Memory B cell (primary cell): ENCODE measurements around the gene TRAPPC14.
"Not testable (repeated sequence)": the region's sequence is repeated elsewhere in the genome, so short reads cannot be mapped to it uniquely, and the experiment has no call there.

ENCODE experiments used
- ATAC-seq: fragments of 150-1000 bp; cut with Tn5 transposase; 2 replicates; pipeline ENCODE4 v1.10.0; 2021; ENCODE audit warnings: low read depth, mild to moderate bottlenecking, moderate library complexity
- DNase-seq, 2 donors: peaks; one replicate each; pipeline ENCODE4 v3.0.0; 2022; ENCODE audit warnings: low spot score in 2 of 2
- H3K27ac Mint-ChIP-seq: one replicate; pipeline ENCODE4 v1.8.0; 2022; ENCODE audit warnings: mild to moderate bottlenecking, moderate library complexity, mixed read lengths
- H3K27me3 Mint-ChIP-seq: one replicate; pipeline ENCODE4 v1.8.0; 2022; ENCODE audit warnings: mixed read lengths
- H3K36me3 Mint-ChIP-seq: one replicate; pipeline ENCODE4 v1.8.0; 2022; ENCODE audit warnings: mild to moderate bottlenecking, mixed read lengths
- H3K4me1 Mint-ChIP-seq: one replicate; pipeline ENCODE4 v1.8.0; 2022; ENCODE audit warnings: mixed read lengths
- H3K4me3 Mint-ChIP-seq: one replicate; pipeline ENCODE4 v1.8.0; 2022; ENCODE audit warnings: mild to moderate bottlenecking, moderate library complexity, mixed read lengths
- H3K9me3 Mint-ChIP-seq: one replicate; pipeline ENCODE4 v1.8.0; 2022; ENCODE audit warnings: mixed read lengths

The TRAPPC14 gene

DNA sequence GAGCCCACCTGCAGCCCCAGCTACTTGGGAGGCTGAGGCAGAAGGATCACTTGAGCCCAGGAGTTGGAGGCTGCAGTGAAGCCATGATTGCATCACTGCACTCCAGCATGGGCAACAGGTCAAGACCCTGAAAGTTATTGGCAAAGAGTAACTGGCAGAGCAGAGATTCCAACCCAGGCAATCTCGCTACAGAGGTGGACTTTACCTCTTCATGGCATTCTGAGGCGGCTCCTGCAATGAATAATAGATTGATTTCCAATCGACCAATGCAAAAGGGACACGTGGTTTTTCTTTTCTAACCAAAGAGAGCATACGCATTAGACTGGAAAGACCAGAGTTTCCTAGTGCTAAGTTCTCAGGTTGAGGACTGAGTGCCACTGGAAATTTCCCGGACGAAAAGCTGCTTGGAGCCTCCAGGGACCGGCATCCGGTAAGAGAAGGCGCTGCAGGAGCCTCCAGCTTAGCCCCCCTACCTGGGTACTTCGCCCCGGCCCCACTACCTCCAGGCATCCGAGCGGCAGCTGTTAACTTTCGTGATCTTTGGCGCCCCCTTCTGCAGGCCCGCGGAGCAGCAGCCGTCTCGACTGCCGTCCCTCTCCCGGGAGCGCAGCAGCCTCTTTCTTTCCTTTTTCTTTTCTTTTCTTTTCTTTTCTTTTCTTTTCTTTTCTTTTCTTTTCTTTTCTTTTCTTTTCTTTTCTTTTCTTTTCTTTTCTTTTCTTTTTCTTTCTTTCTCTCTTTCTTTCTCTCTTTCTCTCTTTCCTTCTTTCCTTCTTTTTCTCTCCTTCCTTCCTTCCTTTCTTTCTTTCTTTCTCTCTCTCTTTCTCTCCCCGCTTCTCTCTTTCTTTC lies 27.7 kb downstream of the TRAPPC14 start:
- DNase-seq, result peak; percentile 82 to 88
- Mint-ChIP-seq H3K27me3 (no peaks in the 10 kb centered on the region), H3K4me1 (peaks cover 15% of the 10 kb centered on the region), H3K36me3 (no peaks in the 10 kb centered on the region), H3K9me3 (no peaks in the 10 kb centered on the region), H3K27ac (no peak overlapping the region), H3K4me3 (no peak overlapping the region)
- no peak for ATAC-seq

DNA sequence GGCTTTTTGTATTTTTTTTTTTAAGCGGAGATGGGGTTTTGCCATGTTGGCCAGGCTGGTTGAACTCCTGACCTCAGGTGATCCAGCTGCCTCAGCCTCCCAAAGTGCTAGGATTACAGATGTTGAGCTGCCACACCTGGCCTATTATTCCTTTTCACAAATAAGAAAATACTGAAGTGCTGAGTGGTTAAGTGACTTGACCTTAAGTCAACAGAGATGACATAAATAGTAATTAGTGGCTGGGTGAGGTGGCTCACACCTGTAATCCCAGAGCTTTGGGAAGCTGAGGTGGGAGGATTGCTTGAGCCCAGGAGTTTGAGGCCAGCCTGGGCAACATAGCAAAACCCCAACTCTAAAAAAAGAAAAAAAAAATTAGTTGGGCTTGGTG lies 28.3 kb downstream of the TRAPPC14 start:
- ATAC-seq, H3K27me3 Mint-ChIP-seq, H3K9me3 Mint-ChIP-seq, H3K4me3 Mint-ChIP-seq, DNase-seq, H3K27ac Mint-ChIP-seq, H3K36me3 Mint-ChIP-seq: not testable (repeated sequence)
- H3K4me1 Mint-ChIP-seq, result peaks cover 15% of the 10 kb centered on the region

DNA sequence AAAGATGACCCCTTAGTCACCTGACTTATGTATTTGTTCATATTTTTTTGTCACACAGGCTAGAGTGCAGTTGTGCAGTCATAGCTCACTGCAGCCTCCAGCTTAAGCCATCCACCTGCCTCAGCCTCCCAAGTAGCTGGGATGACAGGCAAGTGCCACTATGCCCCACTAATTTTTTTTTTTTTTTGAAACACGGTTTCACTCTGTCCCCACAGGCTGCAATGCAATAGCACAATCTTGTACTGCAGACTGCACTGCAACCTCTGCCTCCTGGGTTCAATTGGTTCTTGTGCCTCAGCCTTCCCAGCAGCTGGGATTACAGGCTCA lies 29.9 kb downstream of the TRAPPC14 start:
- ATAC-seq, result no peak
- Mint-ChIP-seq H3K4me3 (peak overlapping the region; percentile 27), H3K27me3 (no peaks in the 10 kb centered on the region), H3K4me1 (peaks cover 21% of the 10 kb centered on the region), H3K27ac (no peak overlapping the region), H3K9me3 (no peaks in the 10 kb centered on the region), H3K36me3 (no peaks in the 10 kb centered on the region)
- DNase-seq, result no peak

- ATAC-seq (no peak), DNase-seq (peak in 1 of 2 donors; percentile 59)
- H3K9me3 Mint-ChIP-seq, result no peaks in the 10 kb centered on the region
- no peaks in the 10 kb centered on the region for H3K27me3 Mint-ChIP-seq
- H3K4me3 Mint-ChIP-seq, result peak overlapping the region; percentile 100
- peaks cover 21% of the 10 kb centered on the region for H3K4me1 Mint-ChIP-seq
- H3K27ac Mint-ChIP-seq, result no peak overlapping the region
- H3K36me3 Mint-ChIP-seq, result no peaks in the 10 kb centered on the region
These were observed 30.5 kb downstream of the TRAPPC14 start for GRCh38 chr7:100127866-100128636.

GRCh38 chr7:100126931-100127865 lies 31.3 kb downstream of the TRAPPC14 start, which contains the start of gene MBLAC1:
TSS of gene MBLAC1 (plus strand) at chr7:100126967. CDS start at chr7:100127396, 429 bp downstream.
- peak within 1 kb of the TSS; percentile 99 for H3K27ac Mint-ChIP-seq
- H3K36me3 Mint-ChIP-seq, result peaks cover 3% of the 10 kb centered on the region
- H3K27me3 Mint-ChIP-seq, result no peaks in the 10 kb centered on the region
- ATAC-seq, result peak; percentile 75
- peak; percentile 90 to 94 for DNase-seq
- peaks cover 20% of the 10 kb centered on the region for H3K4me1 Mint-ChIP-seq
- no peaks in the 10 kb centered on the region for H3K9me3 Mint-ChIP-seq
- peak within 1 kb of the TSS; percentile 100 for H3K4me3 Mint-ChIP-seq

- Mint-ChIP-seq H3K27ac (peak overlapping the region; percentile 99), H3K36me3 (peaks cover 3% of the 10 kb centered on the region), H3K4me1 (peaks cover 20% of the 10 kb centered on the region), H3K27me3 (no peaks in the 10 kb centered on the region), H3K9me3 (no peaks in the 10 kb centered on the region), H3K4me3 (peak overlapping the region; percentile 100)
- ATAC-seq, result no peak
- no peak for DNase-seq
These were observed 32.1 kb downstream of the TRAPPC14 start for GRCh38 chr7:100126239-100126930.

GRCh38 chr7:100124301-100125230 lies 34.0 kb downstream of the TRAPPC14 start:
- peaks cover 26% of the 10 kb centered on the region for H3K4me1 Mint-ChIP-seq
- ATAC-seq (no peak), DNase-seq (no peak)
- H3K4me3 Mint-ChIP-seq, result peak overlapping the region; percentile 45
- no peaks in the 10 kb centered on the region for H3K9me3 Mint-ChIP-seq
- no peaks in the 10 kb centered on the region for H3K27me3 Mint-ChIP-seq
- H3K27ac Mint-ChIP-seq, result peak overlapping the region; percentile 46
- peaks cover 3% of the 10 kb centered on the region for H3K36me3 Mint-ChIP-seq

- peaks cover 28% of the 10 kb centered on the region for H3K4me1 Mint-ChIP-seq
- H3K27me3 Mint-ChIP-seq, result no peaks in the 10 kb centered on the region
- H3K9me3 Mint-ChIP-seq, result no peaks in the 10 kb centered on the region
- peaks cover 3% of the 10 kb centered on the region for H3K36me3 Mint-ChIP-seq
- DNase-seq (no peak), ATAC-seq (no peak)
- no peak overlapping the region for H3K4me3 Mint-ChIP-seq
- no peak overlapping the region for H3K27ac Mint-ChIP-seq
These were observed 36.0 kb downstream of the TRAPPC14 start for GRCh38 chr7:100122568-100122967.

DNA sequence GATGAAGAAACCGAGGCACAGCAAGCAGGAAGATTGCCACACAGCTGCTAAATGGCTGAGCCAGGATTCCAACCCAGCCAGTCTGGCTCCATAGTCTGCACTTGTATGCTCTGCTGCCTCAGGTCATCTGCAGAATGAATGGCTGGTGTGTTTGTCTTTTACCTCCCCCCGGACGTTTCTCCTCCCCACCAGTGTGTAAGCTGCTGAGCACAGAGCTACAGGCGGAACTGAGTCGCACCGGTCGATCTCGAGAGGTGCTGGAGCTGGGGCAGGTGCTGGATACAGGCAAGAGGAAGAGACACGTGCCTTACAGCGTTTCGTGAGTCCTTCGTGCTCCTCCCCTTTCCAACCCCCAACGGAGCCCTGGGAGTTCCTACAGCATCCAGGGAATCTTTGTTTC lies 36.5 kb downstream of the TRAPPC14 start:
- Mint-ChIP-seq H3K4me3 (no peak overlapping the region), H3K27me3 (no peaks in the 10 kb centered on the region), H3K27ac (no peak overlapping the region), H3K36me3 (peaks cover 3% of the 10 kb centered on the region), H3K4me1 (peaks cover 28% of the 10 kb centered on the region), H3K9me3 (no peaks in the 10 kb centered on the region)
- no peak for DNase-seq
- no peak for ATAC-seq

DNA sequence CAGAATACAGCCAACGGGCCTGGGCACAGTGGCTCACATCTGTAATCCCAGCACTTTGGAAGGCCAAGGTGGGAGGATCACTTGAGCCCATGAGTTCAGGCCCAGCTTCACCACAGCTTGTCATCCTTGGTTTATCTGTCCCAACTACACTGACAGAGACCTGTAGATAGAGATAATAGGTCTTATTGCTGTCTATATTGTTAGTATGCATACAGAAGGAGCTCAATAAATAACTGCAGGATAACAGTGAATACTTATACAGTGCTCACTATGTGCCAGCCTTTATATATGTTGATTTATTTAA lies 37.8 kb downstream of the TRAPPC14 start:
- Mint-ChIP-seq H3K27ac (peak overlapping the region; percentile 98), H3K4me3 (peak overlapping the region; percentile 95), H3K27me3 (no peaks in the 10 kb centered on the region), H3K9me3 (no peaks in the 10 kb centered on the region), H3K36me3 (peaks cover 8% of the 10 kb centered on the region), H3K4me1 (peaks cover 28% of the 10 kb centered on the region)
- ATAC-seq (no peak), DNase-seq (no peak)

DNA sequence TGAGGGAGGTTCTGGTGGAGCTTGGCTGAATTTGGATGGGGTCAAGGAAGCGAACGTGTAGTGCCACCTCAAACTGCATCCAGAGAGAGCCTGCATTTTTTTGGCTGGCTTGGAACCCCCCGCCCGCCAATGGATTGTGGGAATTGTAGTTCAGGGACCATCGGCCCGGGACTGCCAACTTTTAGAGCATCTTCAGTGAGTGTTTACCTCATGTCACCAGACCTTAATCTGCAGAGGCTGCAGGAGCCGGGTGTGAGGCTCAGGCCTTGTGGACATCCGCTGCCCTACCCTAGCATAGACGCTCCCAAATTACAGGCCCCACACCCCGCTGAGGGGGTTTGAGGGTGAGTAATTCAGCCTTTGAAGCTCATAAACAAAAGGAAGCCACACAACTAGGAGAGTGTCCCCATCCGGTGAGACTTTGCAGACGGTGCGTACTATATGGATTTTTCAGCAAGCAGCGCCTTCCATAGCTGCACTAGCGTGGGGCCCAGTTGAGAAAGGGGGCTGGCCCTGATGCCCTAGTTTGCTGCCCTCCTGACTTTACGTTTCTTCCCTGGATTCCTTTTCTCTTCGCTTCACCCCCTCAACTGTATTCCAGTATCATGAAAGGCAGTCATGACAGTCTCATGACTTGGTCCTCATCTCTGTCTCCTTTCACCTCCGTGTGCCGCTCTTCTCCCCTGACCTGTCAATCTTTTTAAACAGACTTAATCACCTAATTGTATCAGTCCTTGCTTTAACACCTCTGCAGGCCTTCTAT lies 38.4 kb downstream of the TRAPPC14 start:
- H3K36me3 Mint-ChIP-seq, result peaks cover 8% of the 10 kb centered on the region
- ATAC-seq (peak; percentile 46), DNase-seq (peak in 1 of 2 donors; percentile 50)
- H3K27ac Mint-ChIP-seq, result peak overlapping the region; percentile 98
- peaks cover 28% of the 10 kb centered on the region for H3K4me1 Mint-ChIP-seq
- H3K4me3 Mint-ChIP-seq, result peak overlapping the region; percentile 95
- no peaks in the 10 kb centered on the region for H3K9me3 Mint-ChIP-seq
- no peaks in the 10 kb centered on the region for H3K27me3 Mint-ChIP-seq
